ENCODE measurements around the gene PARN. TPM values are rescaled to one million over a fixed set of nuclear protein-coding genes. Genes with fewer than 3 reads are reported as not detected.

Gene PARN
- total and polyA plus RNA-seq, 2 of the 4 experiments (the other 2 are of a cell fraction), result 24.6 to 25.1 TPM

GRCh38 chr16:14454391-14454790 lies 175.7 kb downstream of the PARN start:
- no TSS peak for BruUV-seq (replicated peaks)
- POLR2A ChIA-PET (ENCODE audit: unreplicated experiment), result no interaction called here
- no peak overlapping the region for H3K4me3 ChIP-seq (ENCODE audit: insufficient read depth, low read depth, low read length)
- H3K27ac ChIP-seq (ENCODE audit: insufficient read depth, low read length), result no peak overlapping the region
- no peak overlapping the region for H2AK5ac ChIP-seq (ENCODE audit: low read depth, low read length)
- no peak overlapping the region for H4K91ac ChIP-seq (ENCODE audit: insufficient read depth, low read depth, low read length)
- in situ Hi-C loops (cut with MboI; ENCODE audit: low sequenced_read_pairs), result no loop called here
- no peak overlapping the region for H2BK120ac ChIP-seq (ENCODE audit: low read depth, low read length)
- dilution Hi-C loops (cut with HindIII; ENCODE audit: low sequenced_read_pairs, unreplicated experiment), result no loop called here
- DNase-seq (peak; percentile 81), ATAC-seq (ENCODE audit: low read depth) (peak; percentile 48)
- no peak overlapping the region for H3K14ac ChIP-seq (replicated peaks; ENCODE audit: low read depth, low read length)
- H2AK9ac ChIP-seq (replicated peaks; ENCODE audit: low read depth, low read length, poor library complexity), result no peak overlapping the region
- H3K9me3 ChIP-seq (ENCODE audit: control insufficient read depth, insufficient read depth, low read length), result no peaks in the 10 kb centered on the region
- H4K20me1 ChIP-seq (ENCODE audit: insufficient read depth, low read length), result no peaks in the 10 kb centered on the region; the same call in 1 of the 2 replicates
- H2BK15ac ChIP-seq (ENCODE audit: low read depth, low read length), result no peak overlapping the region
- no peak overlapping the region for H3K56ac ChIP-seq (ENCODE audit: extremely low read depth, insufficient read depth, low read length)
- H2BK20ac ChIP-seq (ENCODE audit: low read depth, low read length), result no peak overlapping the region
- H2AFZ ChIP-seq (replicated peaks; ENCODE audit: low read length, poor library complexity), result no peak overlapping the region
- no CpG with 5 or more reads among the region's 2 CpGs for WGBS, 2 experiments (ENCODE audit: extremely low coverage in 2 of 2, insufficient read length in 1 of 2)
- no peak overlapping the region for H3K23ac ChIP-seq (ENCODE audit: low read depth, low read length)
- H3K4me2 ChIP-seq (ENCODE audit: low read depth, low read length), result no peak overlapping the region
- no peak overlapping the region for H4K8ac ChIP-seq (ENCODE audit: low read depth in 2 of 2, low read length in 2 of 2)
- H3K79me1 ChIP-seq (ENCODE audit: low read depth in 1 of 2, low read length in 2 of 2), result no peaks in the 10 kb centered on the region; a peak in 1 of 4 replicates
- intact Hi-C loops (cut with micrococcal nuclease), result loop anchor here (5.0 kb wide), 1 partner anchor 73 kb away; no protein-coding TSS in a partner anchor
- CTCF ChIA-PET, result no interaction called here
- no peak overlapping the region for H4K5ac ChIP-seq (ENCODE audit: low read depth, low read length)
- no peak overlapping the region for H3K4ac ChIP-seq (ENCODE audit: low read depth, low read length)
- peaks cover 12% of the 10 kb centered on the region for H3K9me1 ChIP-seq (ENCODE audit: insufficient read depth, low read length)
- peaks cover 11% of the 10 kb centered on the region for H3K4me1 ChIP-seq (ENCODE audit: control insufficient read depth, insufficient read depth, low read length)
- H3K18ac ChIP-seq (ENCODE audit: low read depth, low read length), result no peak overlapping the region
- H3K36me3 ChIP-seq (ENCODE audit: control insufficient read depth, insufficient read depth, low read length), result no peaks in the 10 kb centered on the region
- no peak overlapping the region for H3K9ac ChIP-seq (ENCODE audit: low read depth, low read length)
- H3K27me3 ChIP-seq (ENCODE audit: control insufficient read depth, insufficient read depth, low read length), result no peaks in the 10 kb centered on the region
- TF ChIP-seq CEBPB (IDR thresholded peaks at IDR 0.05; ENCODE audit: low read depth, low read length) (0 out of 2 replicates have a peak, but pooled peaks have one; percentile 2), ELK1 (IDR thresholded peaks at IDR 0.05; ENCODE audit: borderline replicate concordance, low read depth, low read length) (no peak)
- no peak overlapping the region for H2BK5ac ChIP-seq (ENCODE audit: low read depth, low read length, poor library complexity, severe bottlenecking)
